Measurements from ENCODE around the gene REEP1. TPM values are rescaled to one million over a fixed set of nuclear protein-coding genes. Genes with fewer than 3 reads are reported as not detected.
"Not testable (repeated sequence)": the region's sequence is repeated elsewhere in the genome, so short reads cannot be mapped to it uniquely, and the experiment has no call there.

Gene REEP1
- total RNA-seq, 1 donor: 0.63 TPM

DNA sequence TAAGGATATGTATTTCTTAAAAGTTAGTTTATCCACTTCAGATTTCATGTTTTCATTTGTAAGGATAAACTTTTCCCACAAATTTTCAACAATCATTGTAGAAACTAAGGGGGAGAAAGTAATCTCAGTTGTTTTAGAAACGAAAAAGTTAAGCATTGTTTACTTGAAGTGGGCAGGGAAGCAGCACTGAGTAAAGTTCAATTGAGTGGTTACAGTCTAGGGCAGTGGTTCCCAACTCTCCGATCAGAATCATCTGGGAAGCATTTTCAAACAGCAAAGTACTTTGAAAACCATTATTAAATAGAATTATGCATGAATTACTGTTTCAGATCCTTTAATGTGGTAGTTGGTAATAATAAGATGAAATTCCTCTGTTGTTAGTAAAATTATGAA, 125.6 kb downstream of the REEP1 start:
- H3K9me3 ChIP-seq (ENCODE audit: low read depth, low read length): no peaks in the 10 kb centered on the region
- H3K4me1 ChIP-seq (ENCODE audit: insufficient read depth, low read length): peaks cover 2% of the 10 kb centered on the region
- no peak overlapping the region for H3K4me3 ChIP-seq (ENCODE audit: low read length)

DNA sequence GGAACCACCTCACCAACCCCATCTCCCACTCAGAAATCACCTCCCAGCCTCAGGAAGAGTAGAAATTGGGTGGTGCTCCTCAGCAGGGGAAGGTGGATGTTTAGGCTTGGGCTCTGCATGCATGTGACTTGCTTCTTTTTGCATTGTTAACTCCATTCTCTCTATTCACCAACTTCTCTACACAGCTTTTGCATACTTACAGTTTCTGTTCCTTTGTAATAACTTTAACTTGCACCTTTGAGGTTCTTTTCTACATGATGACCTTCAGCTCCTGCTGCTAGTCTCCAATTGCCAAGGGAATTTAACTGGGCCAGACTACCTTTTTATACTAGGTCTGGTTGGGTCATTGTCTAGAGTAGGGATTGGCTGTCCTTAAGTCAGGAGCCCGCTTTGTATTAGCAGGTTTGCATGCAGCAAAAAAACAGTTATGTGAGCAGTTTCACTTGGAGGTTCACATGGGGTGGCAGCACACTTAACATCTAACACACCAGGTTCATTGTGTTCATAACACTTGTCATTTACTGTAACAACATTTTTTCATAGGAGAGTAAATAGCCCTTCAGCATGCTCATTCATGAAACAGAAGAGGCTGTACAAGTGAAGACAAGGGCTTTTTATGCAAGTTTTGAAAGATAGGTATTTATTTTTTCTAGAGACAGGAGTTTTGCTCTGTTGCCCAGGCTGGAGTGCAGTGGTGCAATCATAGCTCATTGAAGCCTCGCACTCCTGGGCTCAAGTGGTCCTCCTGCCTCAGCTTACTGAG, 126.2 kb downstream of the REEP1 start:
- no peaks in the 10 kb centered on the region for H3K9me3 ChIP-seq (ENCODE audit: low read depth, low read length)
- H3K4me1 ChIP-seq (ENCODE audit: insufficient read depth, low read length): no peaks in the 10 kb centered on the region
- no peaks in the 10 kb centered on the region for H3K27me3 ChIP-seq (ENCODE audit: insufficient read depth, low read length)
- H3K4me3 ChIP-seq (ENCODE audit: low read length): no peak overlapping the region

More for the DNA sequence above, 125.6 kb downstream of the REEP1 start:
- H3K27me3 ChIP-seq (ENCODE audit: insufficient read depth, low read length): no peaks in the 10 kb centered on the region

DNA sequence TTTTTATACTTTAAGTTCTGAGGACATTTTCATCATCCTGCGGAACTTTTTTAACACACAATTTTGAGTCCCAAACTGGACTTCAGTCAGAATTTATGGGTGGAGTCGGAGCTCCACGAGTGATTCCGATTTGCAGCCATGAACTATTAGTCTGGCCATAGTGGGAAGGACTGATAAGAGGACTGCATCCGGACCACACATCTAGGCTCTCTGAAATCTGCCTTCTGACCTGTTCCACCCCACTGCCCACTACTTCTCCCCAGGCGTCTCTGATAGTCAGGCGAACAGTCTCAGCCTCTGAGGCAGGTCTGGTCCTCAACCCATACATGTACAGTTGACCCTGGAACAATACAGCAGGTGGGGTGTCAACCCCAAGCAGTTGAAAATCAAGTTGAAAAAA, 133.0 kb downstream of the REEP1 start:
- no peak overlapping the region for H3K4me3 ChIP-seq (ENCODE audit: low read length)
- H3K9me3 ChIP-seq (ENCODE audit: low read depth, low read length): no peaks in the 10 kb centered on the region
- H3K27me3 ChIP-seq (ENCODE audit: insufficient read depth, low read length): no peaks in the 10 kb centered on the region
- H3K4me1 ChIP-seq (ENCODE audit: insufficient read depth, low read length): peaks cover 14% of the 10 kb centered on the region

DNA sequence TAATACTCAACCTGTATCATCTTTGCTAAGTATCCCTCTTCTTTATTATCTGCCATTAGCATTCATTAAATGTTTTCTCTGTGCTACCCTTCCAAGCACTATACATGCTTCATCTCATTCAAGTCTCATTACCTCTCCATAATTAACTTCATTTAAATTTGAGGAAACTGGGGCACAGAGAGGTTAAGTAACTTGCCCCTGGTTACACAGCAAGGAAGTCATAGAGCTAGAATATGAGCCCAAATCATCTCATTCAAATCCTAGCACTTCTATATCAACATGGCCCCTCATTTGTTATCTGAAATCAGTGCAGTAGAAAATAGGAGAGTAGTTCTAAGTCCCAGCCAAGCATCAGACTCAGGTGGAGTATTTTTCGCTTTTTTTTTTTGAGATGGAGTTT, 133.8 kb downstream of the REEP1 start:
- Histone ChIP-seq H3K4me3 (ENCODE audit: low read length) (no peak overlapping the region), H3K4me1 (ENCODE audit: insufficient read depth, low read length) (peaks cover 19% of the 10 kb centered on the region), H3K9me3 (ENCODE audit: low read depth, low read length) (no peaks in the 10 kb centered on the region), H3K27me3 (ENCODE audit: insufficient read depth, low read length) (no peaks in the 10 kb centered on the region)

DNA sequence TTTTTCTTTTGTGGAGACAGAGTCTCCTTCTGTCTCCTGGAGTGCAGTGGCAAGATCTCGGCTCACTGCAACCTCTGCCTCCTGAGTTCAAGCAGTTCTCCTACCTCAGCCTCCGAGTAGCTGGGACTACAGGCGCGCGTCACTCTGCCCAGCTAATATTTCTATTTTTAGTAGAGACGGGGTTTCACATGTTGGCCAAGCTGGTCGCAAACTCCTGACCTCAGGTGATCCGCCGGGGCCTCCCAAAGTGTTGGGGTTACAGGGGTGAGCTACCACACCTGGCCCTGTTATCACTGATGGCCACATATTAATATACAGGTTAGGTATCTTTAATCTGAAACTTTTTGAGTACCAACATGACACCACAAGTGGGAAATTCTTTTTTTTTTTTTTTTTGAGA, 134.7 kb downstream of the REEP1 start:
- Histone ChIP-seq H3K4me1 (ENCODE audit: insufficient read depth, low read length) (peaks cover 20% of the 10 kb centered on the region), H3K4me3 (ENCODE audit: low read length) (no peak overlapping the region), H3K27me3 (ENCODE audit: insufficient read depth, low read length) (no peaks in the 10 kb centered on the region), H3K9me3 (ENCODE audit: low read depth, low read length) (no peaks in the 10 kb centered on the region)

DNA sequence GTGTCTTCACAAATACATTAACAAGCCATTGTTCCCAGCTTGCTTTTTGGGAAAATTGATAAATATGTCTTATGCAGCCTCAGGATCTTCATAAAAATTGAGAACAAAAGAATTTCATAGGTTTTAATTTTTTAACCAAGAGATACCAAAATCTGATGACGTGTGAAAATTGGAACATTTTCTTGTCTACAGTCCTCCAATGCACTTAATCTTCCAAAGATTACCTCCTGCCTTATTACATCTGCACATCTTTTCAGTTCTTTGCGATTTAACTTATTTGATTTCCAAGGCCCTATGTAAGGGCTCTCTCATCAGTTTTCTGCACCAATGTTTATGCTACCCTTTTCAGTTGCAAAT, 135.1 kb downstream of the REEP1 start:
- Histone ChIP-seq H3K4me1 (ENCODE audit: insufficient read depth, low read length) (peaks cover 20% of the 10 kb centered on the region), H3K27me3 (ENCODE audit: insufficient read depth, low read length) (no peaks in the 10 kb centered on the region), H3K9me3 (ENCODE audit: low read depth, low read length) (no peaks in the 10 kb centered on the region), H3K4me3 (ENCODE audit: low read length) (no peak overlapping the region)

DNA sequence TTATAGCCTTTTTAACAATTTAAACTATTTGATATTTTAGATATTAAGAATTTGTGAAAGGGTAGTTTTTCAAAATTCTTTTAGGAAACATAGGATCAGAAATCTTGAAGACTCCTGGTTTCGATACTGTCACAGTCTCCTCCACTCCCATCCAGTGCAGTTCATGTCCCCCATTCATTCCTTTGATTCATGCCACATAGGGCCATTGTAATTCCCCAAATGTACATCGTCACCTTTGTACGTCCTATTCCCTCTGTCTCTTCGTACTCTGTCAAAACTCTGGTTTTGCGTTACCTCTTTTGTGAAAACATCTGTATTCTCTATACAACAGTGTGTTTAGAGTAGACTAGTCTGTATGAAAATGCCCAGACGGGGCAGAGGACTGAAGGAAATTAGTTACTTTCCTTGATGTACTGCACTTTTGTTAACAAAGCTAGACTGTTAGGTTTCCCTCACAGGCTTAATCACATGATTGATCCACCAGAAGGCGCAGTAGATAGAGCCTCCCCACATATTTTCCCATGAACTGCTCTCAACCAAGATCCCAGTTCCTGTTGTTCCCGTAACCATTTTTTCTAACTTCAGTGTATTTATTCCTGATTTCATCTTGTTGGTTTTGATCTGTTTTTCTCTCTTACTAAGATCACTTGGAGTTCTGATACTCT, 135.6 kb downstream of the REEP1 start:
- Histone ChIP-seq H3K27me3 (ENCODE audit: insufficient read depth, low read length) (no peaks in the 10 kb centered on the region), H3K9me3 (ENCODE audit: low read depth, low read length) (no peaks in the 10 kb centered on the region), H3K4me3 (ENCODE audit: low read length) (no peak overlapping the region), H3K4me1 (ENCODE audit: insufficient read depth, low read length) (peaks cover 20% of the 10 kb centered on the region)

DNA sequence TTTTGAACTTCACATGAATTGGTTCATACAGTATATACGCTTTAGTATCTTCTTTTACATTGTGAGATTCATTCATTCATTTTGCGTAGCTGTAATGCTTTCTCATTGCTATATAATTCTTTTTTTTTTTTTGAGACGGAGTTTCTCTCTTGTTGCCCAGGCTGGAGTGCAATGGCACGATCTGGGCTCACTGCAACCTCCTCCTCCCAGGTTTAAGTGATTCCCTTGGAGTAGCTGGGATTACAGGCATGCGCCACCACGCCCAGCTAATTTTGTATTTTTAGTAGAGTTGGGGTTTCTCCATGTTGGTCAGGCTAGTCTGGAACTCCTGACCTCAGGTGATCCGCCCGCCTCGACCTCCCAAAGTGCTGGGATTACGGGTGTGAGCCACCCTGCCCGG, 136.9 kb downstream of the REEP1 start:
- H3K27me3 ChIP-seq (ENCODE audit: insufficient read depth, low read length); H3K4me3 ChIP-seq (ENCODE audit: low read length); H3K9me3 ChIP-seq (ENCODE audit: low read depth, low read length): not testable (repeated sequence)
- H3K4me1 ChIP-seq (ENCODE audit: insufficient read depth, low read length): peaks cover 28% of the 10 kb centered on the region

- H3K9me3 ChIP-seq (ENCODE audit: low read depth, low read length): no peaks in the 10 kb centered on the region
- peaks cover 28% of the 10 kb centered on the region for H3K4me1 ChIP-seq (ENCODE audit: insufficient read depth, low read length)
- peak overlapping the region; percentile 84 for H3K4me3 ChIP-seq (ENCODE audit: low read length)
- H3K27me3 ChIP-seq (ENCODE audit: insufficient read depth, low read length): no peaks in the 10 kb centered on the region
Measured at GRCh38 chr2:86199834-86200177, 137.6 kb downstream of the REEP1 start.

DNA sequence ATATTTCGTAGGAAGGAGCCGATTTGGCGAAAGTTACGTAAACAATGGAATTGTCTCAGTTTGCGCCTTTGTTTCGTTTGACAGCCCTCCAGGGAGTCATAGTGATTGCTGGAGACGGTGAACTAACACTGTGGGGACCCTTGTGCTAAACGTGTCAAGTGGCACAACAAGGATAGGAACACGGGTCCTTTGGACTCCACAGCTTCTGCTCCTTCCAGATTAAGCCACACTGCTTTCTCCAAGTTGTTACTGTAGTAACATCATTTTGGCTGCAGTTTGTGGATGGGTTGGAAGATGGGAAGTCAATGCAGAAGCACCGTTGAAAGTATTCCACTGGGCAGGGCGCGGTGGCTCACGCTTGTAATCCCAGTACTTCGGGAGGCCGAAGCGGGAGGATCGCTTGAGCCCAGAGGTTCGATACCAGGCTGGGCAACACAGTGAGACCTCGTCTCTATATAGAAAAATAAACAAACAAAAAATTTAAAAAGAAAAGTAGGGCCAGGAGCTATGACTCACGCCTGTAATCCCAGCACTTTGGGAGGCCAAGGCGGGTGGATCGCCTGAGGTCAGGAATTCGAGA, 141.5 kb downstream of the REEP1 start:
- no peaks in the 10 kb centered on the region for H3K27me3 ChIP-seq (ENCODE audit: insufficient read depth, low read length)
- peak overlapping the region; percentile 97 for H3K4me3 ChIP-seq (ENCODE audit: low read length)
- H3K9me3 ChIP-seq (ENCODE audit: low read depth, low read length): no peaks in the 10 kb centered on the region
- H3K4me1 ChIP-seq (ENCODE audit: insufficient read depth, low read length): peaks cover 54% of the 10 kb centered on the region

- no peaks in the 10 kb centered on the region for H3K9me3 ChIP-seq (ENCODE audit: low read depth, low read length)
- H3K4me1 ChIP-seq (ENCODE audit: insufficient read depth, low read length): peaks cover 47% of the 10 kb centered on the region
- peak within 1 kb of the TSS; percentile 97 for H3K4me3 ChIP-seq (ENCODE audit: low read length)
- no peaks in the 10 kb centered on the region for H3K27me3 ChIP-seq (ENCODE audit: insufficient read depth, low read length)
Measured at GRCh38 chr2:86195055-86195807, 142.2 kb downstream of the REEP1 start, which contains the start of gene IMMT. Gene IMMT, minus strand, starts transcription at chr2:86195462. Its CDS starts 80 bp downstream, at chr2:86195382.

GRCh38 chr2:86194751-86195054, 142.7 kb downstream of the REEP1 start:
- Histone ChIP-seq H3K27me3 (ENCODE audit: insufficient read depth, low read length) (no peaks in the 10 kb centered on the region), H3K4me1 (ENCODE audit: insufficient read depth, low read length) (peaks cover 42% of the 10 kb centered on the region)

GRCh38 chr2:86193901-86194567, 143.4 kb downstream of the REEP1 start:
- Histone ChIP-seq H3K4me3 (ENCODE audit: low read length) (peak overlapping the region; percentile 97), H3K4me1 (ENCODE audit: insufficient read depth, low read length) (peaks cover 41% of the 10 kb centered on the region), H3K9me3 (ENCODE audit: low read depth, low read length) (no peaks in the 10 kb centered on the region), H3K27me3 (ENCODE audit: insufficient read depth, low read length) (no peaks in the 10 kb centered on the region)

More at GRCh38 chr2:86194751-86195054, 142.7 kb downstream of the REEP1 start:
- Histone ChIP-seq H3K4me3 (ENCODE audit: low read length) (peak overlapping the region; percentile 97), H3K9me3 (ENCODE audit: low read depth, low read length) (no peaks in the 10 kb centered on the region)

DNA sequence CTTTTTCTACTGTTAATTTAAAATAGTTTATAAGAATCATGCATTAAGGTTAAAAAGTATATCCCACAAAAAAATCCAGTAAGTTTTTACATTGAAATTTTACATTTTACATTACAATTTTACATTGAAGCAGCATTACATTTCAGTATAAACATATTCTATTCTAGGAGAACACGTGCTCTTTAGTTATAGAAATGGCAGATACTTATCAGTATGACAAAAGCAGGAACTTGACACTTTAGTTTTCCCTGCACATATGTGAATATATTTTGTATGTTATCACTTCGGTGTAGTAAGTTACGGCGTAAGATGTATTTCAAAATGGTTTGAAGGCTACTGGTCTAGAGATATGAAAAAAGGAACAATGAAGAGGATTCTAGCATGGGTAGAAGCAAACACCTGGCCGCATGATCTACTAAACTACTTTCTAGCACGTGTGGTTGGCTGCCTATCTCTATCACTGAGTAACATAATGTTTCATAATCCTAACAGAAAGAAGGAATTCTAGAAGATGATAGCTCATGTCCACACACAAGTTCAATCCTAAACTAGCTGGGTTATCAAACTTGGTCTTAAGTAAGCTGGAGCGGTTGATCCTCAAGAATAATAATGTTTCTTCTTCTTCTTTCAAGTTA, 147.5 kb downstream of the REEP1 start:
- H3K27me3 ChIP-seq (ENCODE audit: insufficient read depth, low read length): no peaks in the 10 kb centered on the region
- peaks cover 46% of the 10 kb centered on the region for H3K4me1 ChIP-seq (ENCODE audit: insufficient read depth, low read length)
- H3K4me3 ChIP-seq (ENCODE audit: low read length): no peak overlapping the region
- no peaks in the 10 kb centered on the region for H3K9me3 ChIP-seq (ENCODE audit: low read depth, low read length)

Data from mononuclear cell (primary cell).